KMS-11 (cell line): ENCODE measurements around the gene GRM2.

Source experiments
- H2AFZ ChIP-seq: fragments of 200-600 bp; sonication (generic); 2 replicates; pipeline ENCODE4 v1.6.1; 2016; ENCODE audit warnings: antibody characterized with exemption, mixed run types, low read depth
- H3K27ac ChIP-seq: fragments of 200-600 bp; sonication (generic); 2 replicates; pipeline ENCODE4 v1.6.1; 2016; ENCODE audit warnings: mild to moderate bottlenecking, mixed run types
- H3K27me3 ChIP-seq: fragments of 200-600 bp; sonication (generic); 2 replicates; pipeline ENCODE4 v1.6.1; 2017; ENCODE audit warnings: mild to moderate bottlenecking, low read depth, mixed run types, moderate library complexity; ENCODE audit not compliant: insufficient read depth
- H3K36me3 ChIP-seq: fragments of 200-600 bp; sonication (generic); 2 replicates; pipeline ENCODE4 v1.6.1; 2017; ENCODE audit warnings: mild to moderate bottlenecking, mixed run types; ENCODE audit not compliant: insufficient read depth
- H3K4me1 ChIP-seq: fragments of 200-600 bp; sonication (generic); 2 replicates; pipeline ENCODE4 v1.6.1; 2016; ENCODE audit warnings: mild to moderate bottlenecking, low read depth, mixed run types; ENCODE audit not compliant: poor library complexity, severe bottlenecking
- H3K4me2 ChIP-seq: fragments of 200-600 bp; sonication (generic); 2 replicates; pipeline ENCODE4 v1.7.0; 2016; ENCODE audit warnings: mild to moderate bottlenecking, mixed run types
- H3K4me3 ChIP-seq: fragments of 200-600 bp; sonication (generic); IDR thresholded peaks from 2 replicates; pipeline ENCODE4 v1.6.1; 2017; ENCODE audit warnings: low read depth, low read length, mixed read lengths; ENCODE audit not compliant: insufficient read depth
- H3K79me2 ChIP-seq: fragments of 200-600 bp; sonication (generic); 2 replicates; pipeline ENCODE4 v1.6.1; 2016; ENCODE audit warnings: low read depth, mixed run types; ENCODE audit not compliant: insufficient read depth
- H3K9ac ChIP-seq: fragments of 200-600 bp; sonication (generic); 2 replicates; pipeline ENCODE4 v1.6.1; 2016; ENCODE audit warnings: mild to moderate bottlenecking, mixed run types
- H4K20me1 ChIP-seq: fragments of 200-600 bp; sonication (generic); 2 replicates; pipeline ENCODE4 v1.6.1; 2016; ENCODE audit warnings: mild to moderate bottlenecking, mixed run types; ENCODE audit not compliant: insufficient read depth
- CTCF ChIP-seq: fragments of 200-600 bp; sonication (generic); conservative IDR thresholded peaks from 2 replicates; pipeline ENCODE4 v1.6.1; 2017; ENCODE audit warnings: low read depth, mild to moderate bottlenecking, antibody characterized with exemption, low read length, moderate library complexity, mixed read lengths

The GRM2 gene

GRCh38 chr3:51702156-51702555 is 4.7 kb upstream of the GRM2 start:
- Histone ChIP-seq H3K36me3 (no peaks in the 10 kb centered on the region), H3K79me2 (no peaks in the 10 kb centered on the region), H3K4me2 (no peak overlapping the region), H2AFZ (no peak overlapping the region), H4K20me1 (no peaks in the 10 kb centered on the region), H3K27me3 (no peaks in the 10 kb centered on the region), H3K9ac (no peak overlapping the region), H3K4me1 (no peaks in the 10 kb centered on the region), H3K4me3 (no peak overlapping the region), H3K27ac (no peak overlapping the region)
- TF ChIP-seq CTCF, result no peak

GRCh38 chr3:51703068-51703760 is 3.7 kb upstream of the GRM2 start:
- Histone ChIP-seq H3K4me1 (no peaks in the 10 kb centered on the region), H3K79me2 (no peaks in the 10 kb centered on the region), H3K4me2 (no peak overlapping the region), H3K27ac (no peak overlapping the region), H3K4me3 (no peak overlapping the region), H3K27me3 (no peaks in the 10 kb centered on the region), H3K36me3 (no peaks in the 10 kb centered on the region), H3K9ac (no peak overlapping the region), H4K20me1 (no peaks in the 10 kb centered on the region), H2AFZ (no peak overlapping the region)
- no peak for TF ChIP-seq CTCF

GRCh38 chr3:51703761-51704510 is 2.9 kb upstream of the GRM2 start:
- H3K27me3 ChIP-seq, result no peaks in the 10 kb centered on the region
- H3K4me2 ChIP-seq, result no peak overlapping the region
- H3K36me3 ChIP-seq, result no peaks in the 10 kb centered on the region
- H3K4me1 ChIP-seq, result no peaks in the 10 kb centered on the region
- H3K9ac ChIP-seq, result no peak overlapping the region
- H3K79me2 ChIP-seq, result no peaks in the 10 kb centered on the region
- no peak overlapping the region for H2AFZ ChIP-seq
- no peak for TF ChIP-seq CTCF
- H3K4me3 ChIP-seq, result no peak overlapping the region
- H3K27ac ChIP-seq, result no peak overlapping the region
- no peaks in the 10 kb centered on the region for H4K20me1 ChIP-seq

GRCh38 chr3:51704511-51704950 is 2.3 kb upstream of the GRM2 start:
- TF ChIP-seq CTCF, result no peak
- Histone ChIP-seq H3K9ac (no peak overlapping the region), H3K27me3 (no peaks in the 10 kb centered on the region), H4K20me1 (no peaks in the 10 kb centered on the region), H3K27ac (no peak overlapping the region), H2AFZ (no peak overlapping the region), H3K4me3 (no peak overlapping the region), H3K79me2 (no peaks in the 10 kb centered on the region), H3K4me2 (no peak overlapping the region), H3K36me3 (no peaks in the 10 kb centered on the region), H3K4me1 (no peaks in the 10 kb centered on the region)
